Bronchial epithelial cell (primary cell): ENCODE data around the gene EXOG. TPM values are rescaled to one million over a fixed set of nuclear protein-coding genes. Genes with fewer than 3 reads are reported as not detected.

Experiments used
- DNase-seq: peaks from one replicate; pipeline ENCODE4 v3.0.0-alpha.2; 2010; ENCODE audit warnings: low read depth
- FAIRE-seq: peaks from 2 replicates; lab custom pipeline; 2011; peaks lifted over from hg19 to GRCh38; lab: Jason Lieb, UNC
- H3K27me3 ChIP-seq: 2 replicates; pipeline ENCODE4 v1.5.1; 2011; ENCODE audit warnings: low read length; ENCODE audit not compliant: control insufficient read depth, insufficient read depth
- H3K36me3 ChIP-seq: 2 replicates; pipeline ENCODE4 v1.5.1; 2011; ENCODE audit warnings: low read length; ENCODE audit not compliant: control insufficient read depth, insufficient read depth
- H3K4me3 ChIP-seq: 2 replicates; pipeline ENCODE4 v1.5.1; 2011; ENCODE audit warnings: mild to moderate bottlenecking, low read depth, low read length, control low read depth
- total RNA-seq: library from RNA; depleted of rRNA; stranded (reverse); fragments of >200 nt; gene quantifications from 2 replicates; pipeline ENCODE4 v1.2.1, GENCODE V29; 2014
- TF ChIP-seq, protein P1 (sequence below): IDR thresholded peaks from 2 replicates; pipeline ENCODE4 v1.5.1; 2011; ENCODE audit warnings: mild to moderate bottlenecking, moderate library complexity, low read length, control low read depth, inconsistent platforms; ENCODE audit not compliant: insufficient read depth, severe bottlenecking

EXOG gene
- total RNA-seq, 1 donor from 2014 or later = 5.8 TPM

GRCh38 chr3:38528457-38528856 is 32.3 kb downstream of the EXOG start:
- FAIRE-seq (no peak), DNase-seq (no peak)
- Histone ChIP-seq H3K36me3 (peaks cover 3% of the 10 kb centered on the region), H3K27me3 (no peaks in the 10 kb centered on the region), H3K4me3 (no peak overlapping the region)
- TF ChIP-seq, protein P1, sequence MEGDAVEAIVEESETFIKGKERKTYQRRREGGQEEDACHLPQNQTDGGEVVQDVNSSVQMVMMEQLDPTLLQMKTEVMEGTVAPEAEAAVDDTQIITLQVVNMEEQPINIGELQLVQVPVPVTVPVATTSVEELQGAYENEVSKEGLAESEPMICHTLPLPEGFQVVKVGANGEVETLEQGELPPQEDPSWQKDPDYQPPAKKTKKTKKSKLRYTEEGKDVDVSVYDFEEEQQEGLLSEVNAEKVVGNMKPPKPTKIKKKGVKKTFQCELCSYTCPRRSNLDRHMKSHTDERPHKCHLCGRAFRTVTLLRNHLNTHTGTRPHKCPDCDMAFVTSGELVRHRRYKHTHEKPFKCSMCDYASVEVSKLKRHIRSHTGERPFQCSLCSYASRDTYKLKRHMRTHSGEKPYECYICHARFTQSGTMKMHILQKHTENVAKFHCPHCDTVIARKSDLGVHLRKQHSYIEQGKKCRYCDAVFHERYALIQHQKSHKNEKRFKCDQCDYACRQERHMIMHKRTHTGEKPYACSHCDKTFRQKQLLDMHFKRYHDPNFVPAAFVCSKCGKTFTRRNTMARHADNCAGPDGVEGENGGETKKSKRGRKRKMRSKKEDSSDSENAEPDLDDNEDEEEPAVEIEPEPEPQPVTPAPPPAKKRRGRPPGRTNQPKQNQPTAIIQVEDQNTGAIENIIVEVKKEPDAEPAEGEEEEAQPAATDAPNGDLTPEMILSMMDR = no peak

- H3K4me3 ChIP-seq = no peak overlapping the region
- H3K27me3 ChIP-seq = no peaks in the 10 kb centered on the region
- TF ChIP-seq, protein P1 = no peak
- FAIRE-seq = no peak
- DNase-seq = no peak
- no peaks in the 10 kb centered on the region for H3K36me3 ChIP-seq
Measured at GRCh38 chr3:38532529-38532928, 36.4 kb downstream of the EXOG start.

DNA sequence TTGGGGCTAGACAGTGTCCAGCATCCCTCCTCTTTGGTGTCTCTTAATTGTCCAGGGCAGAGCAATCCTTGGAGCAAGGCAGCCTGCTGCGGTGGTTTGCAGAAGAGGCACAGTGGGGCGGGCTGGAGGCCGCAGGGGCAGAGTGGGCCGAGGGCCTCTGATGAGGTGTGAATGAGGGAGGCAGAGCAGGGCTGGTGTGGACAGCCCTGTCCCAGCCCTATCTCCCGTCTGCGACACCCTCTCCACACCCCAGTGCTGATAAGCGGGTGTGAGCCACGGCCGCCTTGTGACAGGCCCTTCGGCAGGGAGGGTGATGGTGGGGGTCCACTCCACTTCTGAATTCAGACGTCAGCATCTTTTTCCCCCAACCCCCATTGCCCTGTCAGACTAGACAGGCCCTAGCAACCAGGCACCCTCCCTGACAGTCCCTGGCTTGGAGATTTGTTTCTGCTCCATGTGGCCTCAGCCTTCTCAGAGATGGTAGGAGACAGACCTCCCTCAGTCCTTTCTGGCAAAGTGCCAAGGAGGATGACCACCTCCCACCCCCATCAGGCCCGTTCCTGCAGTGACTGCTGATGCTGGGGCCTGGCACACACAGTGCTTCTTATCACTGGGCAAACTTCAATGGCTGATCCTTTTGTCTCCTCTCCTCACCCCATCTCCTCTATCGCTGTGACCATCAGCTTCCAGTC is 37.3 kb downstream of the EXOG start:
- Histone ChIP-seq H3K4me3 (no peak overlapping the region), H3K36me3 (no peaks in the 10 kb centered on the region), H3K27me3 (no peaks in the 10 kb centered on the region)
- TF ChIP-seq, protein P1 = no peak
- peak; percentile 73 for FAIRE-seq
- DNase-seq = no peak

GRCh38 chr3:38534180-38534579 is 38.0 kb downstream of the EXOG start:
- no peak overlapping the region for H3K4me3 ChIP-seq
- H3K36me3 ChIP-seq = no peaks in the 10 kb centered on the region
- no peaks in the 10 kb centered on the region for H3K27me3 ChIP-seq
- DNase-seq (no peak), FAIRE-seq (peak; percentile 86)
- TF ChIP-seq, protein P1 = no peak

DNA sequence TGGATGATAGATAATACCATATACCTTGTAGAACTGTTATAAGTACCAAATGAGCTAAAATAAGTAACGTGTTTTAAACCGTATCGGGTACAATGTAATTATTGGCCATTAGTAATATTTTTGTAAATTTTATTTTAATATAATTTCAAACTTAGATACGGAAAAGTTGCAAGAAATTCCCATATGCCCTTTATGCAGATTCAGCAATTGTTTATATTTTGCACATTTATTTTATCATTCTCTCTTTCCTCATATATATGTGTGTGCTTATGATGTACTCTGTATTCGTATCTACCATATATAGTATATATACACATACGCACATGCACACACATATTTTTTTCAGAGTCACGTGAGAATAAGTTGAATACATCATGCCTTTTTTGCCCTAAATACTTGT is 38.5 kb downstream of the EXOG start:
- no peak for DNase-seq
- TF ChIP-seq, protein P1 = no peak
- no peak for FAIRE-seq
- Histone ChIP-seq H3K27me3 (no peaks in the 10 kb centered on the region), H3K4me3 (no peak overlapping the region), H3K36me3 (no peaks in the 10 kb centered on the region)

DNA sequence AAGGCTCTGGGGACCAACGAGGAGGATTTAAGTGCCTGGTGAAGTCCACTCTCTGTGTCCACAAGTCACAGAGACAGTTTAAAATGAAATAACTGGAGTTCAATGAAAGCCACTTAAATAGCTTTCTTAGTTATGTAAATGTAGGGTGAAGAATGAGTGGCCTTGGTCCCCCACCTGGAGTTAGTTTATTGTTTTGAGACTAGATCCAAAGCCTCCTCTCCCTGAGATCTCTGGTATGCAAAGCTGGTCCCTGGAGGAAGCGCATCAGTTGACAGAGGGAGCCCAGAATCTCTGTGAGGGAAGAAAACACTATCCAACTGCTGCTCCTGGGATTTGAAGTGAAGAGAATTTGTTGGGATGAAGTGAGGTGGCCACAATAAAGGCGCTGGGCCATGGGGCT is 40.5 kb downstream of the EXOG start:
- FAIRE-seq (no peak), DNase-seq (no peak)
- Histone ChIP-seq H3K4me3 (no peak overlapping the region), H3K36me3 (no peaks in the 10 kb centered on the region), H3K27me3 (no peaks in the 10 kb centered on the region)
- TF ChIP-seq, protein P1 = no peak
